ENCODE data around the gene KDM2B.

GRCh38 chr12:121536899-121537813 lies 43.7 kb downstream of the KDM2B start:
- TF ChIP-seq POLR2A (IDR thresholded peaks at IDR 0.05; ENCODE audit: low read length) (no peak), GATA1 (IDR thresholded peaks at IDR 0.05; ENCODE audit: low read depth, low read length) (no peak)
